ENCODE data around the gene ITGB5. TPM values are rescaled to one million over a fixed set of nuclear protein-coding genes. Genes with fewer than 3 reads are reported as not detected.

ITGB5 gene
- total RNA-seq, 1 experiment from 2014 or later = 132 TPM

- CTCF ChIA-PET = no interaction called here
- Histone ChIP-seq H3K4me1 (no peaks in the 10 kb centered on the region), H3K9me3 (no peaks in the 10 kb centered on the region), H3K27me3 (replicated peaks; ENCODE audit: control insufficient read depth, insufficient read depth, low read length) (no peaks in the 10 kb centered on the region), H3K4me3 (ENCODE audit: low read depth, low read length) (no peak overlapping the region), H3K36me3 (ENCODE audit: control insufficient read depth, insufficient read depth, low read length) (no peaks in the 10 kb centered on the region)
- H3K27ac Mint-ChIP-seq (ENCODE audit: unreplicated experiment) = no peak overlapping the region
- no peaks in the 10 kb centered on the region for H3K27me3 Mint-ChIP-seq (ENCODE audit: insufficient read depth, unreplicated experiment)
- no peak for DNase-seq
- intact Hi-C loops (cut with micrococcal nuclease; ENCODE audit: unreplicated experiment) = no loop called here
- BruUV-seq (replicated peaks) = no TSS peak
- no peak overlapping the region for H3K4me3 Mint-ChIP-seq (ENCODE audit: unreplicated experiment)
- POLR2A ChIA-PET = no interaction called here
- no peaks in the 10 kb centered on the region for H3K36me3 Mint-ChIP-seq (ENCODE audit: insufficient read depth, unreplicated experiment)
- H3K9me3 Mint-ChIP-seq (ENCODE audit: unreplicated experiment) = no peaks in the 10 kb centered on the region
- no peak for TF ChIP-seq CTCF (IDR thresholded peaks at IDR 0.05; ENCODE audit: insufficient read depth in 1 of 2, low read depth in 1 of 2, low read length in 1 of 2, severe bottlenecking in 1 of 2, unreplicated experiment in 1 of 2)
- H3K4me1 Mint-ChIP-seq (ENCODE audit: low read depth, unreplicated experiment) = peaks cover 7% of the 10 kb centered on the region
These were observed 31.4 kb upstream of the ITGB5 start for GRCh38 chr3:124918524-124918923.

- no peak for DNase-seq
- CTCF ChIA-PET = no interaction called here
- no peak overlapping the region for H3K4me3 ChIP-seq (ENCODE audit: low read depth, low read length)
- no peaks in the 10 kb centered on the region for H3K4me1 ChIP-seq
- POLR2A ChIA-PET = no interaction called here
- no peak overlapping the region for H3K4me3 Mint-ChIP-seq (ENCODE audit: unreplicated experiment)
- BruUV-seq (replicated peaks) = no TSS peak
- H3K9me3 ChIP-seq = no peaks in the 10 kb centered on the region
- H3K36me3 Mint-ChIP-seq (ENCODE audit: insufficient read depth, unreplicated experiment) = no peaks in the 10 kb centered on the region
- no peak overlapping the region for H3K27ac Mint-ChIP-seq (ENCODE audit: unreplicated experiment)
- no peaks in the 10 kb centered on the region for H3K9me3 Mint-ChIP-seq (ENCODE audit: unreplicated experiment)
- intact Hi-C loops (cut with micrococcal nuclease; ENCODE audit: unreplicated experiment) = no loop called here
- H3K27me3 ChIP-seq (replicated peaks; ENCODE audit: control insufficient read depth, insufficient read depth, low read length) = no peaks in the 10 kb centered on the region
- no peaks in the 10 kb centered on the region for H3K36me3 ChIP-seq (ENCODE audit: control insufficient read depth, insufficient read depth, low read length)
- H3K27me3 Mint-ChIP-seq (ENCODE audit: insufficient read depth, unreplicated experiment) = no peaks in the 10 kb centered on the region
- no peak for TF ChIP-seq CTCF (IDR thresholded peaks at IDR 0.05; ENCODE audit: insufficient read depth in 1 of 2, low read depth in 1 of 2, low read length in 1 of 2, severe bottlenecking in 1 of 2, unreplicated experiment in 1 of 2)
- H3K4me1 Mint-ChIP-seq (ENCODE audit: low read depth, unreplicated experiment) = peaks cover 7% of the 10 kb centered on the region
These were observed 29.8 kb upstream of the ITGB5 start for GRCh38 chr3:124916837-124917409.

- ChIA-PET POLR2A (no interaction called here), CTCF (no interaction called here)
- peaks cover 7% of the 10 kb centered on the region for H3K4me1 Mint-ChIP-seq (ENCODE audit: low read depth, unreplicated experiment)
- DNase-seq = no peak
- no peaks in the 10 kb centered on the region for H3K9me3 Mint-ChIP-seq (ENCODE audit: unreplicated experiment)
- no peaks in the 10 kb centered on the region for H3K27me3 Mint-ChIP-seq (ENCODE audit: insufficient read depth, unreplicated experiment)
- no peak for TF ChIP-seq CTCF (IDR thresholded peaks at IDR 0.05; ENCODE audit: insufficient read depth in 1 of 2, low read depth in 1 of 2, low read length in 1 of 2, severe bottlenecking in 1 of 2, unreplicated experiment in 1 of 2)
- Histone ChIP-seq H3K9me3 (no peaks in the 10 kb centered on the region), H3K27me3 (replicated peaks; ENCODE audit: control insufficient read depth, insufficient read depth, low read length) (no peaks in the 10 kb centered on the region), H3K36me3 (ENCODE audit: control insufficient read depth, insufficient read depth, low read length) (no peaks in the 10 kb centered on the region), H3K4me3 (ENCODE audit: low read depth, low read length) (no peak overlapping the region), H3K4me1 (no peaks in the 10 kb centered on the region)
- no peak overlapping the region for H3K4me3 Mint-ChIP-seq (ENCODE audit: unreplicated experiment)
- BruUV-seq (replicated peaks) = no TSS peak
- intact Hi-C loops (cut with micrococcal nuclease; ENCODE audit: unreplicated experiment) = no loop called here
- no peak overlapping the region for H3K27ac Mint-ChIP-seq (ENCODE audit: unreplicated experiment)
- H3K36me3 Mint-ChIP-seq (ENCODE audit: insufficient read depth, unreplicated experiment) = no peaks in the 10 kb centered on the region
These were observed 28.1 kb upstream of the ITGB5 start for GRCh38 chr3:124915254-124915653.

Data from Caco-2 (cell line).